HepG2 (cell line): ENCODE results near the gene ZFP69B. TPM values are rescaled to one million over a fixed set of nuclear protein-coding genes. Genes with fewer than 3 reads are reported as not detected.

Experiments used
- ATF2 ChIP-seq: sonication (generic); formaldehyde crosslinking; IDR thresholded peaks from 2 replicates; pipeline ENCODE4 v1.4.0; 2020; ENCODE audit warnings: missing genetic modification reagents
- CBFB ChIP-seq: sonication (generic); formaldehyde crosslinking; IDR thresholded peaks from 2 replicates; pipeline ENCODE4 v1.4.0; 2020; ENCODE audit warnings: missing genetic modification reagents
- ERF ChIP-seq: IDR thresholded peaks from 2 replicates; pipeline ENCODE4 v1.6.1; 2018; ENCODE audit warnings: missing biosample characterization, missing genetic modification reagents
- MAFF ChIP-seq: IDR thresholded peaks from 2 replicates; pipeline ENCODE4 v1.6.1; 2011; ENCODE audit warnings: low read depth, low read length, improper control_type of control experiment
- RFX3 ChIP-seq: IDR thresholded peaks from 2 replicates; pipeline ENCODE4 v1.6.1; 2016; ENCODE audit warnings: missing biosample characterization, missing genetic modification reagents
- SIX1 ChIP-seq: sonication (generic); formaldehyde crosslinking; IDR thresholded peaks from 2 replicates; pipeline ENCODE4 v1.4.0; 2020; ENCODE audit warnings: missing genetic modification reagents, borderline replicate concordance
- TAF1 ChIP-seq: sonication (generic); formaldehyde crosslinking; IDR thresholded peaks from 2 replicates; pipeline ENCODE4 v1.4.0; 2020; ENCODE audit warnings: missing genetic modification reagents
- TEAD3 ChIP-seq: optimal IDR thresholded peaks from 2 replicates; pipeline ENCODE3; 2016; ENCODE audit warnings: borderline replicate concordance
- ZFP36L1 ChIP-seq: sonication (generic); formaldehyde crosslinking; IDR thresholded peaks from 2 replicates; pipeline ENCODE4 v1.8.0; 2022; ENCODE audit warnings: mild to moderate bottlenecking, missing genetic modification reagents, moderate library complexity
- ZNF335 ChIP-seq: sonication (generic); formaldehyde crosslinking; IDR thresholded peaks from 2 replicates; pipeline ENCODE4 v1.4.0; 2020; ENCODE audit warnings: missing genetic modification reagents
- ZNF383 ChIP-seq: sonication (generic); formaldehyde crosslinking; IDR thresholded peaks from 2 replicates; pipeline ENCODE4 v1.4.0; 2020; ENCODE audit warnings: missing genetic modification reagents, mild to moderate bottlenecking, borderline replicate concordance
- ZNF549 ChIP-seq: sonication (generic); formaldehyde crosslinking; IDR thresholded peaks from 2 replicates; pipeline ENCODE4 v1.5.0; 2020; ENCODE audit warnings: missing genetic modification reagents
- ZNF556 ChIP-seq: sonication (generic); formaldehyde crosslinking; IDR thresholded peaks from 2 replicates; pipeline ENCODE4 v1.4.0; 2020; ENCODE audit warnings: mild to moderate bottlenecking, missing genetic modification reagents, borderline replicate concordance
- ZNF558 ChIP-seq: sonication (generic); formaldehyde crosslinking; IDR thresholded peaks from 2 replicates; pipeline ENCODE4 v1.9.0; 2022; ENCODE audit warnings: mild to moderate bottlenecking, missing genetic modification reagents, borderline replicate concordance
- ZNF672 ChIP-seq: sonication (generic); formaldehyde crosslinking; IDR thresholded peaks from 2 replicates; pipeline ENCODE4 v1.8.1; 2022; ENCODE audit warnings: missing genetic modification reagents
- ZNF75D ChIP-seq: sonication (generic); formaldehyde crosslinking; IDR thresholded peaks from 2 replicates; pipeline ENCODE4 v1.8.1; 2023; ENCODE audit warnings: missing genetic modification reagents, mild to moderate bottlenecking, borderline replicate concordance
- ZNF772 ChIP-seq: sonication (generic); formaldehyde crosslinking; IDR thresholded peaks from 2 replicates; pipeline ENCODE4 v1.5.0; 2020; ENCODE audit warnings: mild to moderate bottlenecking, missing genetic modification reagents
- polyA plus RNA-seq, 8 experiments: library from polyadenylated mRNA; depleted of rRNA in 3 of 8; stranded (reverse) in 7 of 8; unstranded in 1 of 8; fragments of >200 nt; fragmentation: Illumina TruSeq in 4 of 8; extraction: Trizol in 4 of 8; gene quantifications; 2 replicates each; pipeline versions ENCODE4 v1.2.1 to v1.2.3, GENCODE V29; 2011 to 2016; ENCODE audit warnings: low read depth in 4 of 8, missing spikeins in 1 of 8, mixed read lengths in 1 of 8; ENCODE audit not compliant: insufficient read depth in 1 of 8
- total RNA-seq, 5 experiments: library from RNA; depleted of rRNA; stranded (reverse); fragments of >200 nt; fragmentation: Illumina TruSeq; extraction: Trizol; gene quantifications; 2 replicates each; pipeline ENCODE4 v1.2.3, GENCODE V29; 2016; ENCODE audit warnings: low read depth in 1 of 5
- TF ChIP-seq, protein P1 (sequence below): IDR thresholded peaks from 2 replicates; pipeline ENCODE4 v1.4.0; 2020; ENCODE audit warnings: mild to moderate bottlenecking, missing genetic modification reagents
- TF ChIP-seq, protein P2 (sequence below): sonication (generic); formaldehyde crosslinking; IDR thresholded peaks from 2 replicates; pipeline ENCODE4 v1.8.1; 2022; ENCODE audit warnings: low read depth, mild to moderate bottlenecking, missing genetic modification reagents
- TF ChIP-seq, protein P3 (sequence below): IDR thresholded peaks from 2 replicates; pipeline ENCODE4 v1.6.1; 2016; ENCODE audit warnings: missing compliant biosample characterization, missing genetic modification reagents, borderline replicate concordance

Gene ZFP69B
- total and polyA plus RNA-seq, 2 of the 13 experiments (the other 11 are each of a cell fraction or from before 2014, with no cell fraction given), result 4.6 to 7.7 TPM

DNA sequence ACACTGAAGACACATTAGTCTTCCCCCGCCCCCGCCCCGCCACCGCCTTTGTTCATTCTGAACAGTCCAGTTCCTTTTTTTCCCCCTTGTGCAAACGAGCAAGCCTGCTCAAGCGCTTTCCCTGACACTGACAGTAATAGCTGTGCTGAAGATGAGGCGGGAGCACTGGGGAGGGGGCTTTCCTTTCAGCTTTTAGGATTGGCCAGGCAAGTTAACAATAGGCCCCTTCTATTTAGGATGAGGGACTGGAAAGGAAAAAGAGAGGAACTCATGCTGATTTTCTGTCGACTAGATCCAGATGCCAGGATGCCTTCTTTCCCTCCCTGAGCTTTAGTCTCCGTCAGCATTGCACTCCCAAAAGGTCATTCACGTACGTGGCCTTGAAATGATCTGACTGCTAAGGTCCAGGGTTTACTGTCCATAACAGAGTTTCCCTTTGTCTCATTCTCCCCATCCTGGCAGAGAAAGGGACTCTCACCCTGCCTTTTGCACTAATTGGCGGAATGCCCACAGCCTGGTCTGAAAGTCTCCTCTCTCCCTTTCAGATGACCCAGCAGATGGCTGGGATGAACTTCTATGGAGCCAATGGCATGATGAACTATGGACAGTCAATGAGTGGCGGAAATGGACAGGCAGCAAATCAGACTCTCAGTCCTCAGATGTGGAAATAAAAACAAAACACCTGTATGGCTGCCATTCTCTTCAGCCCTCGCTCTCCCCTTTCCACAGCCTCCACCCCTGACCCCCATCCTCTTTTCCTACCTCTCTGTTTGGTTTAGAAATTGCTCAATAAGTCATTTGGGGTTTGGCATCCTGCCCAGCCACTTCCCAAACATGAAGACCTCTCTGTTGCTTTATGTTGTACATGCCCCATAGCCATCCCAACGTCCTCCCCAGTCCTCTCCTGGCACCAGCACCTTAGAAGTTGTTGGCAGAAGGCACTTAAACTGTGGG, 28.6 kb upstream of the ZFP69B start (continued):
- TF ChIP-seq, protein P1, sequence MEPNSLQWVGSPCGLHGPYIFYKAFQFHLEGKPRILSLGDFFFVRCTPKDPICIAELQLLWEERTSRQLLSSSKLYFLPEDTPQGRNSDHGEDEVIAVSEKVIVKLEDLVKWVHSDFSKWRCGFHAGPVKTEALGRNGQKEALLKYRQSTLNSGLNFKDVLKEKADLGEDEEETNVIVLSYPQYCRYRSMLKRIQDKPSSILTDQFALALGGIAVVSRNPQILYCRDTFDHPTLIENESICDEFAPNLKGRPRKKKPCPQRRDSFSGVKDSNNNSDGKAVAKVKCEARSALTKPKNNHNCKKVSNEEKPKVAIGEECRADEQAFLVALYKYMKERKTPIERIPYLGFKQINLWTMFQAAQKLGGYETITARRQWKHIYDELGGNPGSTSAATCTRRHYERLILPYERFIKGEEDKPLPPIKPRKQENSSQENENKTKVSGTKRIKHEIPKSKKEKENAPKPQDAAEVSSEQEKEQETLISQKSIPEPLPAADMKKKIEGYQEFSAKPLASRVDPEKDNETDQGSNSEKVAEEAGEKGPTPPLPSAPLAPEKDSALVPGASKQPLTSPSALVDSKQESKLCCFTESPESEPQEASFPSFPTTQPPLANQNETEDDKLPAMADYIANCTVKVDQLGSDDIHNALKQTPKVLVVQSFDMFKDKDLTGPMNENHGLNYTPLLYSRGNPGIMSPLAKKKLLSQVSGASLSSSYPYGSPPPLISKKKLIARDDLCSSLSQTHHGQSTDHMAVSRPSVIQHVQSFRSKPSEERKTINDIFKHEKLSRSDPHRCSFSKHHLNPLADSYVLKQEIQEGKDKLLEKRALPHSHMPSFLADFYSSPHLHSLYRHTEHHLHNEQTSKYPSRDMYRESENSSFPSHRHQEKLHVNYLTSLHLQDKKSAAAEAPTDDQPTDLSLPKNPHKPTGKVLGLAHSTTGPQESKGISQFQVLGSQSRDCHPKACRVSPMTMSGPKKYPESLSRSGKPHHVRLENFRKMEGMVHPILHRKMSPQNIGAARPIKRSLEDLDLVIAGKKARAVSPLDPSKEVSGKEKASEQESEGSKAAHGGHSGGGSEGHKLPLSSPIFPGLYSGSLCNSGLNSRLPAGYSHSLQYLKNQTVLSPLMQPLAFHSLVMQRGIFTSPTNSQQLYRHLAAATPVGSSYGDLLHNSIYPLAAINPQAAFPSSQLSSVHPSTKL, result peak; percentile 97
- TF ChIP-seq ZNF772 (CRISPR knock-in tag) (0 out of 2 replicates have a peak, but pooled peaks have one; percentile 57), MAFF (peak; percentile 70), ZNF335 (CRISPR knock-in tag) (0 out of 2 replicates have a peak, but pooled peaks have one; percentile 36), CBFB (CRISPR knock-in tag) (peak; percentile 49), TAF1 (peak; percentile 26; the same call in 1 of the 2 replicates), ERF (CRISPR knock-in tag) (peak; percentile 80; the same call in 1 of the 2 replicates), ZNF556 (CRISPR knock-in tag) (peak; percentile 53; the same call in 1 of the 2 replicates), ZNF558 (no peak), TEAD3 (CRISPR knock-in tag) (peak; percentile 53), ZFP36L1 (CRISPR knock-in tag) (peak; percentile 93), ZNF672 (no peak), ZNF549 (CRISPR knock-in tag) (no peak), ZNF383 (CRISPR knock-in tag) (peak; percentile 52; the same call in 1 of the 2 replicates), SIX1 (CRISPR knock-in tag) (peak; percentile 42; the same call in 1 of the 2 replicates), ZNF75D (CRISPR knock-in tag) (no peak), RFX3 (CRISPR knock-in tag) (no peak), ATF2 (CRISPR knock-in tag) (no peak)
- TF ChIP-seq, protein P2, sequence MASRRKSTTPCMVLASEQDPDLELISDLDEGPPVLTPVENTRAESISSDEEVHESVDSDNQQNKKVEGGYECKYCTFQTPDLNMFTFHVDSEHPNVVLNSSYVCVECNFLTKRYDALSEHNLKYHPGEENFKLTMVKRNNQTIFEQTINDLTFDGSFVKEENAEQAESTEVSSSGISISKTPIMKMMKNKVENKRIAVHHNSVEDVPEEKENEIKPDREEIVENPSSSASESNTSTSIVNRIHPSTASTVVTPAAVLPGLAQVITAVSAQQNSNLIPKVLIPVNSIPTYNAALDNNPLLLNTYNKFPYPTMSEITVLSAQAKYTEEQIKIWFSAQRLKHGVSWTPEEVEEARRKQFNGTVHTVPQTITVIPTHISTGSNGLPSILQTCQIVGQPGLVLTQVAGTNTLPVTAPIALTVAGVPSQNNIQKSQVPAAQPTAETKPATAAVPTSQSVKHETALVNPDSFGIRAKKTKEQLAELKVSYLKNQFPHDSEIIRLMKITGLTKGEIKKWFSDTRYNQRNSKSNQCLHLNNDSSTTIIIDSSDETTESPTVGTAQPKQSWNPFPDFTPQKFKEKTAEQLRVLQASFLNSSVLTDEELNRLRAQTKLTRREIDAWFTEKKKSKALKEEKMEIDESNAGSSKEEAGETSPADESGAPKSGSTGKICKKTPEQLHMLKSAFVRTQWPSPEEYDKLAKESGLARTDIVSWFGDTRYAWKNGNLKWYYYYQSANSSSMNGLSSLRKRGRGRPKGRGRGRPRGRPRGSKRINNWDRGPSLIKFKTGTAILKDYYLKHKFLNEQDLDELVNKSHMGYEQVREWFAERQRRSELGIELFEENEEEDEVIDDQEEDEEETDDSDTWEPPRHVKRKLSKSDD (CRISPR knock-in tag), result peak; percentile 55; the same call in 1 of the 2 replicates
- TF ChIP-seq, protein P3, sequence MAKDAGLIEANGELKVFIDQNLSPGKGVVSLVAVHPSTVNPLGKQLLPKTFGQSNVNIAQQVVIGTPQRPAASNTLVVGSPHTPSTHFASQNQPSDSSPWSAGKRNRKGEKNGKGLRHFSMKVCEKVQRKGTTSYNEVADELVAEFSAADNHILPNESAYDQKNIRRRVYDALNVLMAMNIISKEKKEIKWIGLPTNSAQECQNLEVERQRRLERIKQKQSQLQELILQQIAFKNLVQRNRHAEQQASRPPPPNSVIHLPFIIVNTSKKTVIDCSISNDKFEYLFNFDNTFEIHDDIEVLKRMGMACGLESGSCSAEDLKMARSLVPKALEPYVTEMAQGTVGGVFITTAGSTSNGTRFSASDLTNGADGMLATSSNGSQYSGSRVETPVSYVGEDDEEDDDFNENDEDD (CRISPR knock-in tag), result peak; percentile 44; the same call in 1 of the 2 replicates
